ENCODE data around the gene CASZ1.

Gene CASZ1

GRCh38 chr1:10637834-10638558 is 158.4 kb downstream of the CASZ1 start:
- no peak for DNase-seq (ENCODE audit: low read depth in 2 of 2)

DNA sequence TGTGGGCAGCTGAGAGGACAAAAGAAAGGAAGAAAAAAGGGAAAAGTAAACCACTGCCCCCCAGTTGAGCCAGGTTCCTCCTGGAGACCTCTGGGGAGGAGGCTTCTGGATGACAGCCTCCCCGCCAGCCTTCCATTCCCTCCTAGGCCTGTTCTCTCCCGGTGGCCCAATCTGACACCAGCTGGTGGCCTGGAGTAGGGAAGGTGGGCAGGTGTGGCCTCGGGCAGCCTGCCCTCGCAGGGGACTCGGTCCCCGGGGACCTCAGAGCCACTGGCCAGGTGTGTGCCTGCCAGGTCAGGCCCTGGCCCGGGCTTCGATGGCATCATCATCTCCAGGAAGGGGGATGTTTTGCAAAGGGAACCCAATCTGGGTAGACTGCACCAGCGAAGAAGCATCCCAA is 159.0 kb downstream of the CASZ1 start:
- no peak for DNase-seq (ENCODE audit: low read depth in 2 of 2)

GRCh38 chr1:10635992-10636391 is 160.5 kb downstream of the CASZ1 start:
- DNase-seq (ENCODE audit: low read depth in 2 of 2), result no peak

DNA sequence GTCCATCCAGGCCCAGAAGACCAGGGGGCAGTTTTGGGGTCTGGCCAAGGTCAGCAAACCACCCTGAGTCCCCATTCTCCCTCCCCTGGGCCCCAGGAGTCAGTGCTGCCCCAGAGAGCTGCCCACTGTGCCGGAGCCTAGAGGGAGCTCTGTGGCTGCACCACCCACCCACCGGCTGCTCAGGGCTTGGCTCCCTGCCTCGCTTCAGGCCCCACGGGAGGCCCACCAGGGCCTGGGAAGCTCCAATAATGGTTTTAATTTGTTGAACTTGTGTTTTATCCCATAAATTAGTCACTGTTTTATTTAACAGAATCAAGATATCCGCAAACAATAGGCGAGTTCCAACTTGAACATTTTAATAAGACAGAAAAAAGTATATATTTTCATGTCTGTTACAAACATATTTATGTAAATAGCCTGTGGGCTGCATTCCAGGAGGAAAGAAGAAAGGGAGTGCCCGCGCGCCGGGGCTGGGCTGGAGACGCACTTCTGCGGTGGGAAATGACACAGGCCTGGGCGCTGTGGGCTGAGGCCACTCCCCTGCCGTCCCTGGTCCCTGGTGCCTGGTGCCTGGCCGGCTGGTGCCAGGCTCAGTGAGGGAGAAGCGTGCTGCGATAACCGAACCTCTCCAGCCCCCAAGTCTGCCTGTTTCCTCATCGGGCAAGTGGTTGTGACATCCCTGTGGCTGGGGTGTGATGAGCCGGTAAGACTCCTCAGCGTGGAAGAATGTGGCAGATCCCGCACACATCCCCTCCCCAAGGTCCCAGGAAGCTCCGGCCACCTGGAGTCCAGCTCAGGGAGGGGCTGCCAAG is 161.2 kb downstream of the CASZ1 start:
- DNase-seq (ENCODE audit: low read depth in 2 of 2), result peak in 1 of 2 experiments; percentile 8

GRCh38 chr1:10634428-10635084 is 161.9 kb downstream of the CASZ1 start:
- peak in 1 of 2 experiments; percentile 14 for DNase-seq (ENCODE audit: low read depth in 2 of 2)

- no peak for DNase-seq (ENCODE audit: low read depth in 2 of 2)
Measured at GRCh38 chr1:10634075-10634427, 162.4 kb downstream of the CASZ1 start.

GRCh38 chr1:10633416-10633815 is 163.0 kb downstream of the CASZ1 start:
- no peak for DNase-seq (ENCODE audit: low read depth in 2 of 2)

GRCh38 chr1:10632691-10633090 is 163.8 kb downstream of the CASZ1 start:
- DNase-seq (ENCODE audit: low read depth in 2 of 2), result no peak

DNA sequence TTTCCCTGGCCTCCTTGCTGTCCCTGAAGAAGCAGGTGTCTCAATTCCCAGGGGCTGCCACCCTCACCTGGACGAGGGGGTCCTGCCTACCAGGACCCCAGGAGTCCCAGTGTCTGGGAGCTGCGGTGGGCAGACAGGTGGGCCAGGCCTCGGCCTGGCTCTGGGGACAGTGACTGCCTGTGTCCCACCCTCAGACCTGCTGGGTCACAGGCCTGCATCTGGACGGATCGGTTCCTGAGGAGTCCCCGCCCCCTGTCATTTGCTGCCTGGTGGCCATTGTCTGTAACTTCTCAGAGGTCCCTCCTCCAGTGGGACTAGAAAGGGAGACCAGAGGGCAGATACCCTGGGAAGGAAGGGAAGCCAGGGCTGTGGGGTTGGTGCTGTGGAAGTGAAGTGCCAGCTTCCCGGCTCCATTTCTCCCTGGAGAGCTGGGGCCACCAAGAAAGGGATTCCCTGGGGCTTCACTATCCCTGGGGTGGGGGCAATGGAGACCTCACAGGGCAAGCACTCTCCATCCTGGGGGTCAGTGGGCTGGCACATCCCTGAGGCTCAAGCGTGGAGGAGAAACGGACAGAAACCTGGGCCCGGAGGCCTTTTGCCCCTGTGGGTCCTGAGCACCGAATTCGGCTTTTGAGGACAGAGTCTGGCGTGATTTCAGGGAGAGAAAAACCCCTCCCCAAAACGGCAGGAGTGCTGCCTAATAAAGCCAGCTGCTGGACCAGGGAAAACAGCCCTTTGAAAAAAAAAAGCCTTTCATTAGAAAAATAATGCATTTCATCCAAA is 164.4 kb downstream of the CASZ1 start:
- DNase-seq (ENCODE audit: low read depth in 2 of 2), result no peak

- DNase-seq (ENCODE audit: low read depth in 2 of 2), result no peak
Measured at GRCh38 chr1:10631121-10631810, 165.2 kb downstream of the CASZ1 start.

DNA sequence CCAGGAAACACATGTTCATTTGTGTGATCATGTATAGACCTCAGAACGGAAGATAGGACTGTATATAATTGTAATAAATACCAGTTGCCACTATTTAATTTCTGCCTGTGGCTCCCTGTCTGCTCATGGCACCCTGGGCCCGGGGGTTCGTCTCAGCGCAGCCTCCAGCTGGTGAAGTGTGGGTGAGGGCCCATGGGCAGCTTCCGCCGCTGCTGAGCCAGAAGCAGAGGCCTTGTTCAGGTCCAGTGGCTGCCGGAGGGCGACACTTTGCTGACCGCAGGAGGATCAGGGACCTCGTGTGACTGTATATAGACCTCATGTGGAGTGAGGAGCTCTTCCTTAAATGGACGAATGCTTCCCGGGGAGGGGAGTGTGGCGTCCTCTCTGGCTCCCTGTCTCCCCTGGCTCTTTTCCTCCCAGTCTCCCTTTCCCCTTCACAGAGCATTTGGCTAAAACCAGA is 165.8 kb downstream of the CASZ1 start:
- DNase-seq (ENCODE audit: low read depth in 2 of 2), result no peak

- no peak for DNase-seq (ENCODE audit: low read depth in 2 of 2)
Measured at GRCh38 chr1:10629816-10630571, 166.5 kb downstream of the CASZ1 start.

DNA sequence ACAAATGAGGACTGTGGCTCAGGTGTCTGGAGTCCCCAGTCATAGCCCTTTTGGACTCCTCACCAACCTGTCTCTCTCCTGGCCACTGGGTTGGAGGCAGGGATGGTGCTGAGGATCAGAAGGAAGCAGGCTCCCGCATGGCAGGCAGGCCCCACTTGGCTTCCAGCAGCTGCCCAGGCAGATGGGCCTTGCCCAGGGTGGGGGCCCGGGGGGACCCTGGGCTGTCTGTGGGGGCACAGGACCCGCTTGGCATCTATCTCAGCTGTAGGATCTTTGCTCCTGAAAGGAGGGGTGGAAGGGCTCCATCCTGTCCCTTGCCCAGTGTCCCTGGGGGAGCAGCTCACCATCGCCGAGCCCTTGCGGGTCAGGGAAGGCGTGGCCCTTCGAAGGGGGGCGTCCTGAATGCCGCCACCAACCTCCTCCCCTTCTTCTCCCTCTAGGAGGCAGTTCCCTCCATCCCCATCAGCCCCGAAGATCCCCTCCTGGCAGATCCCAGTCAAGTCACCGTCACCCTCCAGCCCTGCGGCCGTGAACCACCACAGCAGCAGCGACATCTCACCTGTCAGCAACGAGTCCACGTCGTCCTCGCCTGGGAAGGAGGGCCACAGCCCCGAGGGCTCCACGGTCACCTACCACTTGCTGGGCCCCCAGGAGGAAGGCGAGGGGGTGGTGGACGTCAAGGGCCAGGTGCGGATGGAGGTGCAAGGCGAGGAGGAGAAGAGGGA is 167.2 kb downstream of the CASZ1 start:
- DNase-seq (ENCODE audit: low read depth in 2 of 2), result no peak

DNA sequence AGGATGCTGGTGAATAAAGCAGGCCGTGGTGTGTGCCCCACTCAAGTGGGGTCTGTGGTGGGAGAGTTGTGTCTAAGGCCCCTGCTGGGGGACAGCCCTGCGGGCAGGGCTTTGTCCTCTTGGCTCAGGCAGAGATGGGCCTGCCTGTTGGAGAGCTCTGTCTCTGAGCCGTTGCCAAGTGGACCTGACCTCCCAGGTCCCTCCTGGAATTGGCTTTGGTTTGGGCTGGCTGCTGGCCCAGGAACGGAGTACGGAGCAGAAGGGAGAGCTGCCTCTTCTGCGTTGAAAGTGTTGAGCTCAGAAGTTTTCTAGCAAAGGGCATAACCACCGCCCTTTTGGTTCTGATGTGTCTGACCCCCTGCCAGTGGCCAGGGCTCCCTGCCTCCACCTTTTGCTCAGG is 167.8 kb downstream of the CASZ1 start:
- DNase-seq (ENCODE audit: low read depth in 2 of 2), result no peak

DNA sequence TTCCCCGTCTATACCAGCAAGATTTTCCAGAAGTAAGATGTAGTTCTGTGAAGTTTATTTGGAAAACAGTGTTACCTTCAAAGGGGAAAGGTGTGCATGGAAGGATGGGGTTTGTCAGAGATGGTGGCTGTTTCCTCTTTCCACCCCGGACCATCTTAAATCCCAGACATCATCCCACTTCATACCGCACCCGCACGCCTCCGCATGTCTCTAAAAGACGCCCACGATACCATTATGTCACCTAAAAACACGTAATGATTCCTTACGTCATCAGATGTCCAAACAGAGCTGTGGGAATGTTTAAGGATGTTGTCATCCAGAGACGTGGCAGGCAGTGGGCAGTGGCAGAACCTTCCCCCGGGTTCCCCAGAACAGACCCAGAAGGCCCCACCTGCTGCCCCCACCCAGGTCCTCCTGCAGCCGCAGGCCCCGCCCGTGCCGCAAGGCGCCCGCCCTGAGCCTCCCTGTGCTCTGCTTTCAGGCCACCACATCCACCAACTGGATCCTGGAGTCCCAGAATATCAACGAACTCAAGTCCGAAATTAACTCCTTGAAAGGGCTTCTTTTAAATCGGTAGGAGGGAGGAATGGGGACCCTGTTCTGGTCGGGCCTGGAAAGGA is 169.5 kb downstream of the CASZ1 start:
- DNase-seq (ENCODE audit: low read depth in 2 of 2), result no peak

GRCh38 chr1:10626131-10626731 is 170.2 kb downstream of the CASZ1 start:
- peak in 1 of 2 experiments; percentile 9 for DNase-seq (ENCODE audit: low read depth in 2 of 2)

GRCh38 chr1:10625554-10625953 is 170.9 kb downstream of the CASZ1 start:
- peak in 1 of 2 experiments; percentile 7 for DNase-seq (ENCODE audit: low read depth in 2 of 2)

DNA sequence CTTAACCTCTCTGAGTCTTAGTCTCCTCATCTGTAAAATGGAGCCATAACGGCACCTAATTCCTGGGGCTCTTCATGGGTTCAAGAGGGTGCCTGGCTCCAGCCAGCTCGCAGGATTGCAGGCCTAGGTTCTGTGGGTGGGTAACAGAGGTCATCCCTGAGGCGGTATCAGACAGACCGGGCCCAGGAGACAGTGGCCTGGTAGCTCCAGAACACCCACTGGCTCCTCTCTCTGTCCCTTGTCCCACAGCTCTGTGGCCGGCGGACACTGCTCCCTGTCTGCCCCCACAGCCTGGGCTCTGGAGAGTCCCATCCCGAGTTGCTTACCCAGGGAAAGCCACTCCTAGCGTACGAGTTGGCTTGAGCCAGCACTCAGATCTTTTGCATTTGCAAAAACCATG is 171.4 kb downstream of the CASZ1 start:
- DNase-seq (ENCODE audit: low read depth in 2 of 2), result no peak

Data from fibroblast of skin of left quadriceps (primary cell).